ENCODE results near the gene ZNF730.
"Not testable (repeated sequence)": the region's sequence is repeated elsewhere in the genome, so short reads cannot be mapped to it uniquely, and the experiment has no call there.

The ZNF730 gene

DNA sequence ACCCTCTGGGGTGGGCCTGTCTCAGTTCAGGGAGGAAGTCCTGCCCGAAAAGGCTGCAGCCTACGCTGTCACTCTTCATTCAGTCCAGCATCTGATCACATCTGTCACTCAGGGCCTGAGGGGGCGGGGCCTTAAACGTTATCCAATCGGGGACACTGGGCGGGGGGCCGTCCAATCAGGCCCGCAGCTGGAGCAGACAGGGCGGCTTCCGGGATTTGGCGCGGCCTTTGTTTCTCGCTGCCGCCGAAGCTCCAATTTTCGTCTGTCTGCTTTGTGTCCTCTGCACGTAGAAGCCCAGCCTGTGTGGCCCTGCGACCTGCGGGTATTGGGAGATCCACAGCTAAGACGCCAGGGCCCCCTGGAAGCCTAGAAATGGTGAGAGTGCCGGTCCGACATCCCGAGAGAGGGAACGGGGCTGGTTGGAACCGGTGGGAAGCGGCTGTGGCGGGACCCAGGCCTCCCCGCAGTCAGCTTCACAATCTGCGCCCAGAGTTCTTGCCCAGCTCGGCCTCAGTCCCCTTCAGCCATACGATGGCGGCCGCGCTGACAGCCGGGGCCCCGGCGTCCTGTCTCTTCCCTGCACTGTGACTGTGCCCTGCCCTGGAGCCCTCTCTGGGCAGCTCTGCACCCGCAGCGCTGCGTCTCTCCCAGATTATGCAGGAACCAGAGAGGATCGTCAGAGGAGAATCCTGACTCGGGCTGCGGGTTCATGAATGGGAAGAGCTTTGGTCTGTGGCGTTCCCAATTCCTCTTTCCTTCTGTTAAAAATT, at the start of gene ZNF730:
Gene ZNF730 (plus strand): TSS at position 224 of the 770 bp plus-strand sequence. CDS start 149 bp downstream, at position 373.
- DNase-seq (ENCODE audit: low read depth, low spot score) = peak; percentile 33

- no peak for DNase-seq (ENCODE audit: low read depth, low spot score)
These were observed 46.3 kb upstream of the ZNF730 start for GRCh38 chr19:23070353-23071146.

DNA sequence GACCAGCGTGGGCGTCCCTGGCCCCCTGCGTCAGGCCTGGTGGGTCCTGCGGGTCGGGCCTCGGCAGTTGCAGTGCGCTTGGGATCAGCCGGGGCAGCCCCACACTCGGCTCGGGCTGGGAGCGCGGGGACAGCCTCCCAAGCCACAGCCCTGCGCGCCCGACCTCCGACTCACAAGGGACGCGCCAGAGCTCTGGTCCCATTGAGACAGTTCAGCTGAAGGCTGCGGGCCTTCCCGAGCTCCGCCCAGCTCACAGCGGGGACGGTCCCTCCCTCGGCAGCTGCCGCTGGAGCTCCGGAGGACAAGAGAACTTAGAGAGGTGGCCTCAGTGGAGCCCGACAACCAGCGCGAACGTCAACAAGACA, 45.7 kb upstream of the ZNF730 start:
- DNase-seq (ENCODE audit: low read depth, low spot score) = peak; percentile 2

DNA sequence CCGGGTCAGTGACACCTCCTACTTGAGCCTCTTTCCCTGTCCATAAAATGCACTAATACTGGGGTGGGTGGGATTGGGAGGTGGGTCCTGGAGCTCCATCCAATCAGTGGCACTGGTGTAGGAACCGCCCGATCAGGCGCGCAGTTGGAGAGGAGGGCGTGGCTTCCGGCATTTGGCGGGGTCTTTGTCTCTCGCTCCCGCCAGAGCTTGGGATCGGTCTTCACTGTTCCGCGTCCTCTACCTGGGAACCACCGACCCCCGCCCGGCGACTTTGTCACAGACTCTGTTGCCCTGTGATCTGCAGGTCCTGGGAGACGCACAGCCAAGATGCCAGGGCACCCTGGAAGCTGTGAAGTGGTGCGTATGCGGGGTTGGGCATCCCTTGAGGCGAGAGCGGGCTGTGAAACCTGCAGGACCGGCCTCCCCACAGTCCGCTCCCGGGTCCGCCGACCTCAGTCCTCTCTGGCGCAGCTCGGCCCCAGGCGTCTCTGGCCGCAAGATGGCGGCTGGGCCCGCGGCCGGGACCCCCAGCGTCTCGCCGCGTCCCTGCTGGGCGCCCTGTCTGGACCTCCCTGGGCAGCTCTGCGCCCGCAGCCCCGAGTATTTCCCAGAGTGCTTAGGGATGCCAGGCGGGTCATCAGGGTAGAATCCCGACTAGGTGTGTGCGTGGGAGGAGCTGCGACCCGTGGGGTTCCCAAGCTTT, 41.6 kb upstream of the ZNF730 start:
- peak; percentile 43 for DNase-seq (ENCODE audit: low read depth, low spot score)

DNA sequence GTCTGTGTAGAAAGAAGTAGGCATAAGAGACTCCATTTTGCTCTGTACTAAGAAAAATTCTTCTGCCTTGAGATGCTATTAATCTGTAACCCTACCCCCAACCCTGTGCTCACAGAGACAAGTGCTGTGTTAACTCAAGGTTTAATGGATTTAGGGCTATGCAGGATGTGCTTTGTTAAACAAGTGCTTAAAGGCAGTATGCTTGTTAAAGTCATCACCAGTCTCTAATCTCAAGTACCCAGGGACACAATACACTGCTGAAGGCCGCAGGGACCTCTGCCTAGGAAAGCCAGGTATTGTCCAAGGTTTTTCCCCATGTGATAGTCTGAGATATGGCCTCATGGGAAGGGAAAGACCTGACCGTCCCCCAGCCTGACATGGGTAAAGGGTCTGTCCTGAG, 39.0 kb upstream of the ZNF730 start:
- not testable (repeated sequence) for DNase-seq (ENCODE audit: low read depth, low spot score)

DNA sequence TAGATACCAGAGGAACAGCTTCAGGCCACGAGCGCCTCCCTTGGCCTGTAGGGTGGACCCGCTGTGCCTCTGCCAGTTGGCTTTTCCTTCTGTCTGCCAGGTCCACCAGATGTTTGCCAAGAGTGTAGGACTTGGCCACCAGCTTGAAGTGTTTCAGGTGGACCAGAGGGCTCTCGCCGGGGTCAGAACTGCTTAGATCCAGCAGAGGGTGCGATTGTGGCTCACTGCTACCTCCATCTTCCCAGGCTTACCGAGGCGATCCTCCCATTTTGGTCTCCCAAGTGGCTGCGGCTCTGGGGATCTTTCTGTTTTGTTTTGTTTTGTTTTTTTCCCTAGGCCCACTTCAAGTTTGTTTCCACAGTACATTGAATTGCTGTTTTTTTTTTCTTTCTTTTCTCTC, 23.0 kb upstream of the ZNF730 start:
- DNase-seq (ENCODE audit: low read depth, low spot score) = no peak

DNA sequence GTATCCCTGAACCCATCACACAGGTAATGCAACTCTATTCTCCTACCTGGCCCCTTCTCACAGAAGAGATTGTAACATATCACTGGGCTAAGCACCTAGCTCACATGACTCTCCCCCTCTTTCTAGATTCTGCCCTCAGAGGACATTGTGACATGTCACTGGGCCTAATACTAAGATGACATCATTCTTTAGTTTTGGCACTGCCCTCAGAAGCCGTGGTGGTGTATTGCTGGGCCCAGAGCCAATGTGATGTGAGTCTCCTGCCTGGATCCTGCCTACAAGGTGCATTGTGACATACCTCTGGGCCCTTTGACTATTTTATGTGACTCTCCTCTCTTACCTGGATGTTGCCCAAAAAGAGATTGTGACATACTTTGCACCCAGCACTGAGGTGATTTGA, 21.4 kb upstream of the ZNF730 start:
- no peak for DNase-seq (ENCODE audit: low read depth, low spot score)

DNA sequence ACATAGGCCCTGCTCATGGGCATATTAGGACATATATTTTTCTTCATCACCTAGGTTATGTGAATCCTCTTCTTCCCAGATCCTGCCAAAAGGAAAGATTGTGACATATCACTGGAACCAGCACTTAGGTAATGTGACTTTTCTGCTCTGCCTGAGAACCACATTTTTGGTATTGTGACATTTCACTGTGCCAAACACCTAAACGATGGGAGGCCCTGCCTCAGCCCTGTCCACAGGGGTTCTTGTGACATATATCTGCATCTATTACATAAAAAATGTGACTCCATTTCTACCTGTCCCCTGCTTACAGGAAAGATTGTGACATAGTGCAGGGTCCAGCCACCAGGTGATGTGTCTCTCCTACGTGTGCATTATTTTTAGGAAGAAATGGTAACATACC, 18.5 kb upstream of the ZNF730 start:
- no peak for DNase-seq (ENCODE audit: low read depth, low spot score)

- no peak for DNase-seq (ENCODE audit: low read depth, low spot score)
These were observed 17.8 kb upstream of the ZNF730 start for GRCh38 chr19:23098988-23099387.

DNA sequence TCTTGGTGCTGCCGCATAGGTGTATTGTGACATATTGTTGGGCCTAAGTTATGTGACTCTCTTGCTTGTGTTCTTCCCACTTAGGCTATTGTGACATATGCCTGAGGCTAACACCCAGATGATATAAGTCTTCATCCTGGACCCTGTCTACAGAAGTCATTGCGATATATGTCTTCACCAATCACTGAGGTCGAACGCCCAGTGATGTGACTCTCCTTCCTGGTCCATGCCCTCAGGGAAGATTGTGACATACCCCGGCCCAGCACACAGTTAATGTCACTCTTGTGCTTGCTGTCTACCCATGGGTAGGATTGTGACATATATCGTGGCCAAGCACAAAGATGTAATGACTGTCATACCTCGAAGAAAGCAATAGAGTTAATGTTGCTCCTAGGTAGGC, 16.9 kb upstream of the ZNF730 start:
- DNase-seq (ENCODE audit: low read depth, low spot score) = no peak

DNA sequence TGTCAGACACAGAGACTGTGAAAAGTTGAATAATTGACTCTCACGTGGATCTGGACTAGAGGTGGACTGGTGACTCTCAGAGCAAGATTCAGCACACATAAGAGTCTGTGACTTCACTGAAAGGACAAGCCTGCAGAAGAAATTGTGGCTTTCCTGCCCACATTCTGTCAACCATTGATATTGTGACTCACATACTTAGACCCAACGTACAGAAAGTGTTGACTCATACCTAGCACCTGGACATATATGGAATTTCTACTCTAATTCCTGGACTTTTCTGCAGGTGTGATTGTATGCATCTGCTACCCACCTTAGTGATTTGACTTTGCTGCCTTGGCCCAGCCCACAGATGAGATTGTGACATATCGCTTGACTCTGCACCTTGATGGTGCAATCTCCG, 15.6 kb upstream of the ZNF730 start:
- no peak for DNase-seq (ENCODE audit: low read depth, low spot score)

- DNase-seq (ENCODE audit: low read depth, low spot score) = no peak
These were observed 1.6 kb downstream of the ZNF730 start for GRCh38 chr19:23118400-23118799.

DNA sequence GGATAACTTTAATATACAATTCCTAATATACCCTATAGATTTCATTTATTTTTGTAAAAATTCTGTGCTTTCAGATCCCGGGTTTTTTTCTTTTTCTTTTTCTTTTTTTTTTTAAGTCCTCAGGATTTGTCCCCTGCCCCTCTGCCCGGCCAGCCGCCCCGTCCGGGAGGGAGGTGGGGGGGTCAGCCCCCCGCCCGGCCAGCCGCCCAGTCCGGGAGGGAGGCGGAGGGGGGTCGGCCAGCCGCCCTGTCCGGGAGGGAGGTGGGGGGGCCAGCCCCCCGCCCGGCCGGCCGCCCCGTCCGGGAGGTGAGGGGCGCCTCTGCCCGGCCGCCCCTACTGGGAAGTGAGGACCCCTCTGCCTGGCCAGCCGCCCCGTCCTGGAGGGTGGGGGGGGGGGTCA, 17.4 kb downstream of the ZNF730 start:
- DNase-seq (ENCODE audit: low read depth, low spot score) = not testable (repeated sequence)

- no peak for DNase-seq (ENCODE audit: low read depth, low spot score)
These were observed 29.0 kb downstream of the ZNF730 start for GRCh38 chr19:23145617-23146415.

DNA sequence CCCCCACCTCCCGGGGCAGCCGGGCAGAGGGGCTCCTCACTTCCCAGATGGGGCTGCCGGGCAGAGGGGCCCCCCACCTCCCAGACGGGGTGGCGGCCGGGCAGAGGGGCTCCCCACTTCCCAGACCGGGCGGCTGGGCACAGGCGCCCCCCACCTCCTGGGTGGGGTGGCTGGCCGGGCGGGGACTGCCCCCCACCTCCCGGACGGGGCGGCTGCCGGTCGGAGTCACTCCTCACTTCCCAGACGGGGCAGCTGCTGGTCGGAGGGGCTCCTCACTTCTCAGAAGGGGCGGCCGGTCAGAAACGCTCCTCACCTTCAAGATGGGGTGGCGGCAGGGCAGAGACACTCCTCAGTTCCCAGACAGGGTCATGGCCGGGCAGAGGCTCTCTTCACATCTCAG, 43.9 kb downstream of the ZNF730 start:
- DNase-seq (ENCODE audit: low read depth, low spot score) = no peak

- not testable (repeated sequence) for DNase-seq (ENCODE audit: low read depth, low spot score)
These were observed 51.5 kb downstream of the ZNF730 start for GRCh38 chr19:23168286-23168685.

DNA sequence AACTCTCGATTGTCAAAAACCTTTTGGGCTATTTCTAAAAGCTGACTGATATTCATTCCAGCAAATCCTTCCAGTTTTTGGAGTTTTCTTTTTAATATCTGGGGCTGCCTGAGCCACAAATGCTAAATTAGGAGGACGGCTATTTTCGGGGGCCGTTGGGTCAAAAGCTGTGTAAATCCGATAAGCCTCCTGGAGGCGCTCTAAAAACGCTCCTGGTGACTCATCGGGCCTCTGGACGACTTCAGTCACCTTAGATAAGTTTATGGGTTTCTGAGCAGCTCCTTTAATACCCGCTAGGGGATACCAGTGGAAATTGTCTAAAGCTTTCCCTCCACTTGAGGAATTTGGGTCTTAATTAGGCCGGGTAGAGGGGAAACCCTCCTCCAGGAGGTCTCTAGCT, 66.4 kb downstream of the ZNF730 start:
- DNase-seq (ENCODE audit: low read depth, low spot score) = no peak

DNA sequence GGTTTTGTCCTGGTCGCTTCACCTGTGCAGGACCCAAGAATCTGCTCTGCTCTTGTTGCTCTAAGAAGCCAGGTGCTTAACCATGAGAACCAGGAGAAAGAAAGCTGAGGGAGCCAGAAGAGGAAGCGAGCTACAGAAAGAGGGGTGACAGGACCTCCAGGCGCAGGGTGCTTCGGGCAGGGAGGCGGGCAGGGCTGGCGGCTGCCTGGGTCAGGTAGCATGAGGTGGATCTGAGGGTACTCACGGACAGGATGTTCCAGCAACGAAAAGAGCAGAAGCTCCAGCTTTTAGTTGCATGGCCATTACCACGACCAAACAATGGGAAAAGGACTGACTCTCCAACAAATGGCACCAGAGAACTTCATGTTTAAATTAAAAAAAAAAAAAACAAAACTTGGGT, 73.5 kb downstream of the ZNF730 start:
- DNase-seq (ENCODE audit: low read depth, low spot score) = no peak

Measured in smooth muscle cell of the brain vasculature (primary cell).